EH (cell line): Measurements from ENCODE around the gene PDE6C.
A peak's percentile ranks its signal among the peaks of the same experiment; 100 is the strongest.
"Not testable (repeated sequence)": the region's sequence is repeated elsewhere in the genome, so short reads cannot be mapped to it uniquely, and the experiment has no call there.

Source experiments
- DNase-seq: peaks from one replicate; pipeline ENCODE4 v3.0.0-alpha.2; 2015; ENCODE audit warnings: low read depth

PDE6C gene

DNA sequence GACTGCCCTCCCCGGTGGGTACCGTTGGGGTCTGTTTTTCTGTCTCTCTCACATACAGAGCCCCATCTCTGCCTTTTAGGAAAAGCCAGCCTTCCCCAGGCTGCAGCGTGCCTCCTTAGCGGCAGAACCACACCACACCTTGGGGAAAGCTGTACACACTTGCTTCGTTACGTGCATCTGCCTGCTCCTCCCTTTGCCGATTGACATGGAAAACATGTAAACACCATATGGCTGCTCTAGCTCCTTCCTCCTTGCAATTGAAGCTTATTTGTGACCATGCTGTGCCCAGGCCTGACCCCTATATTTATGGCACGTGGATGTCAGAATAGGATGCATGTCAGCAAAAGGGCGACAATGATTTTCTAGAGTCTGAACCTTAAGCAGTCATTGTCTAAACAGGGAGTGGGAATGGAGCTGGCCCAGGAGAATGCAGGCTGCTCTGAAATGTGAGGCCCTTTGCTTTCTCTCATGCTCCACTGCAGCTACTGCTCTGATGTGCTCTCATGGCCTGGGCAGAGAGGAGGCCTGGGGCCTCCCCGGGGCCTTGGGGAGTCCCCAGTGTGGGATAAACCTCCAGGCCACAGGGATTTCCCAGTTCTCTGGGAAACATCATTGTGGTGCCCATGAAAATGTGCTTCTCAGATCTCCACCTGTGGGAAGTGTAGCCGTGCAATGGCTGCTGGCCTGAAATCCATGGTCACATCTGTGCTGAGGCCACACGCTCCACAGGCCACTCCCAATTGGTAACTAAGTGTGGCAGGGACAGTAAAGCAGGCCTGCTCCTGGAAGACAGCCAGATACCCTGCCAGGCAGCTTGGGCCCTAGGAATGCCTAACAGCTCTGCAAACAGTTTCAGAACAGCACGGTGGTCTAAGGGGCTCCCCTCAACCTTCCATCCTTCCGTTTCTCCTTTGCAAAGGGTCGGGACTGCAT is 18.6 kb downstream of the PDE6C start:
- no peak for DNase-seq

DNA sequence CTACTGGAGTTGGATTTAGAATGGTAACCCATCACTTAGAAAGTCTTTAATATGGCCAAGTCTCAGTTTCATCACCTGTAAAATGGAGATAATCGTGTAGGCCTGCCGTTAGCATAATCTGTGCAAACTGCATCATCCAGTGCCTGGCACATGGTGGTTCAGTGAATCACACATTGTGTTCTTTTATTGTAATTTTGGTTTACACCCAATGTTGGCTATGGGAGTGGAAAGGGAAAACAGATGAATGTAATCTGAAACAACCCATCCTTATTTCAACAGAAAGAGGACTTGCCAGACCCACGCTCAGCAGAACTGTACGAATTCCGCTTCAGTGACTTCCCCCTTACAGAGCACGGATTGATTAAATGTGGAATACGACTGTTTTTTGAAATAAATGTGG is 27.5 kb downstream of the PDE6C start:
- no peak for DNase-seq

DNA sequence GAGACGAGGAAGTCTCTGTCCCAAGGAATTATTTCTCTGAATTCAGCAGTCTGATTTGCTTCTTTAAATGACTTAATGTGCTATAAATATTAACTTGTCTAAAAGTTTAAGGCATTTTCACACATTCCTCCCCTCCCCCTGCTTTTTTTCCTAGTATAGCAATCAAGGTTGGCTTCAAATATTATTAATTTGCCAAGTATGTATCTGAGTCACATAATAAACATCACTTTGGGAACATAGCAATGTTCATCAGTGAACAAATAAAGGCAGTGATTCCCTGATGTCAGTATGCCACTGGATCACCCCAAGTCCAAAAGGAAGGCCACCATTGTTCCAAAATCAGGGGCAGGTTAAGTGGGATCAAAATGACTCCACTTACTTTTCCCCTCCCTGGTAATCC is 40.5 kb downstream of the PDE6C start:
- DNase-seq: peak; percentile 60

DNA sequence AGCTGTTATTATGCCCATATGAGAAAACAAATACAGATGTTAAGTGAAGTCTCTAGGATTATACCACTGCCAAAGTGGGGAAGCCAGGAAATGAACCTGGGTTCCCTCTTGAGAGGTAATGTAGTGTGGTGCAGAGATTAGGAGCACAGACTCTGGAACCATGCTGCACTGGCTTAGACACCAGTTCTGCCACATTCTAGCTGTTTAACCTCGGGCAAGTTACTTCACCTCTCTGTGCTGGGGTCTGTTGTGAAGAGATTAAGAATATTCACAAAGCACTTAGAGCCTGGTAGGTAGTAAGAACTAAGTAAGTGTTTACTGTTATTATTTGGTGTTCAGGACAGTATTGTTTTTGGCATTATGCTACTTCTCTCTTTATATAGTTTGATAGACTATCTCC is 41.9 kb downstream of the PDE6C start:
- no peak for DNase-seq

DNA sequence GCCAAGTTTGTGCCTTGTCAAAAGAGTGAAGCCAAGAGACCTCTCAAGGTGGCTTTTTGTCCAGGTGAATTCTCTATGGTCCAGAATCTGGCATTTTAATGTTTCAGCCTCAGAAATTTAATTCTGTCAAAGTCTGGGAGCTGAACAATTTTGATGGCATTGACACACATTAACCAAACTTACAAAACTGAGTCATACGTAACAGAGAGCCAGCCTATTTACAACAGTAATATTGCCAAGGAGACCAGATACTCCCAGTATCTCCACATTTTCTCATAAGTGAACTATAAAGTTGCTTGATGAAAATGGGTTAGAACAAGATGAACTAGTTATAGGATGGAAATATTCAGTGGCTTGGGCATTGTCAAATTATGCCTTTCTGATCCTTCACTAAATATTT is 43.8 kb downstream of the PDE6C start:
- DNase-seq: no peak

DNA sequence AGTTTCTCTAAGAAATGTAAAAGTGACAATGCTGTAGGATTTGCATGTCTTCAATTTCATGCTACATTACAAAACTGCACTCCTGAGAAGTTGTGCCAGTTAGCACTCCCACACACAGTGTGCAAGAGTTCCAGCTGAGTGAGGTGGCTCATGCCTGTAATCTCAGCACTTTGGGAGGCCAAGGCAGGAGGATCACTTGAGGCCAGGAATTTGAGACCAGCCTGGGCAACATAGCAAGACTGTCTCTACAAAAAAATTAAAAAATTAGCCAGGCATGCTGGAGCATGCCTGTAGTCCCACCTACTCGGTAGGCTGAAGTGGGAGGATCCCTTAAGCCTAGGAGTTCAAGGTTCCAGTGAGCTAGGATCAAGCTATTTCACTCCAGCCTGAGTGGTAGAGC is 45.4 kb downstream of the PDE6C start:
- DNase-seq: no peak

DNA sequence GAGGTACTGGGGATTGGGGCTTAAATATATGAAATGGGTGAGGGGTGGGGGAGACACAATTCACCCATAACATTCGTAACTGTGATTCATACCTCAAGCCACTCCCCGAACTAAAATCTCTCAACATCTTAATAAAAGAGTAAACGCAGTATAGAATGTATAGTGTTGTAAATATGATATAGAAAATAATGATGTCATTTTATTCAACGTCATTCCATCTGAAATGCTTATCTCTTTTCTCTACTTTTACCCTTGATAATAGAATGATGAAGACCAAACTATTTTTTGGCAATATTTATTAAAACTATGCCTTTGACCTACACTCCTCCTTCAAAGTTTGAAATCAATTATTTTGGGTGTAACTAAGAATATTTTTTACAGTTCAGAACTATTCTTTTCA is 53.7 kb downstream of the PDE6C start:
- no peak for DNase-seq

DNA sequence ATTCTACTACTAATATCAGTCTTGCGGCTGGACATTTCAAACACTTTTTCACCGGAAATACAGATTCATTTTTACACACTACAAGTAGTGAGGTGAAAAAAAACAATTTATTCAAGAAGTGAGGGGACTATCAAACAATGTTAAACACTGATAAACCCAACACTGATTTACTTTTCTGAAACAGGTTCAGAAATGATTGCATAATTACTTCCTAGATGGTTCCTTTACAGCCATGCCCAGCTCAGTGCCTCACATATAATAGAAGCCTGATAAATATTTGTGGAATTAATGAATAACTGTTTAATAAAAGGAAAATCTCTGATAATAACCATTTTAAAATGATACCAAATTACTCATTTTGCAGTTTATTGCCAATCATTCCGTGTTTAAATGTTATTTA is 55.5 kb downstream of the PDE6C start:
- DNase-seq: no peak

DNA sequence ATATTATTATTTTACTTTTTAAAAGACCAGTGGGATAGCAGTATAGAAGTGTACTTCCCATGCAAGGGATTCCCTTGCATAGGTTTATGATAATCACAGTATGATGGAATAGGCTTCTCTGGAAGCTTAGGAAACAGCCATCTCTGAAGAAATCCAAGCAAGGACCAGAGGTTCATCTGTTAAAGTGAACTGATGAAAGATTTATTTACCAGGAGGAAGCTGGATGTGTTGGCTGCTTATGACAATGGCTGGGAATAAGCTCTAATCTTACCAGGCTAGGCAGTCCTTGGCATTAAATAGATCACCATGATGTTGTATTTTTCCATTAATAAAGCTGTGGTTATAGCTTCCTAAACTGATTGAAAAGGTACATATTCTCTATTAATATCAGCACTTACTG is 58.0 kb downstream of the PDE6C start:
- DNase-seq: no peak

DNA sequence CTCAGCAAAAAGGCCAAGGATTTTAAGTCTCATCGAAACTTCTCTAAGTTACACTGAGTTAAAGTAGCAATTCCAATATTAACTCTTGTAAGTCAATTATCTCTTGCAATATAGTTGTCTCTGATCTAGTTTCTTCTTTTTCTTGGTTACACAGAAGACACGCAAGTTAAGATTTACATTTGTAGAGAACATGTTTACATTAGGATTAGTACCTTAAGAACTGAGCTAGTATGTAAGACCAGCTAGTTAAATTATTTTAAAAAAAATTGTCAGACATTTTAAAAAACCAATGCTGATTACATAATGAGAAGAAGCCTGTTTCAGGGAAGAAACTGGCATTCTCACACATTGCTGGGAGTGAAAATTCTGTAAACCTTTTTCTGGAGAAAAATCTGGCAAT is 58.7 kb downstream of the PDE6C start:
- no peak for DNase-seq

DNA sequence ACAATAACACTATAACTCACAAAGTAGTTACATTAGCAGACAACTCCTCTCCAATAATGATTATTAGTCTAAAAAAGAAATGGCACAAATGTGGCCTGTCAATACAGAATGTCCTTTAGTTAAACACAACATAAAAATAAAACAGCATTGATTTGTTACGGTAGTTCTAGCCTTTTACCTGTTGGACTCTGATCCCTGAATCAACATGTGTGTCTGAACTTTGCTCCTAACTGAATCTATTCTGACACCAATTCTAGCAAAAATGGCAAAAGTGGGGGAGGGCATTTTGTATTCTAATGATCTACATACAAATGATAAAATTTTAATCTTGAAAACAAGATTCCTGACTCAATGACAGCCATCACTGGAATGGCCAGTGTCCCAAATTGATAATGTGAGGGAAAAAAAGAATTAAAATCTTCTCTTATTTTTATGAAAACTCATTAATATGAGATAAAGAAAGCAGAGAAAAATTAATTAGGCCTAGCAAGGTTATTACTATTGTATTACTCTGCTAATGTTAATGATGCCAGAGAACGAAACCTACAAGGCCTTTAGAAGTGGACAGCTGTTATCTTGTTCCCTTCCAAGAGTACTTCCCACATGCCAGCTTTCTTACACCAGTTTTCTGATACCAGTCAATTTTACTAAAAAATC is 59.8 kb downstream of the PDE6C start:
- no peak for DNase-seq

DNA sequence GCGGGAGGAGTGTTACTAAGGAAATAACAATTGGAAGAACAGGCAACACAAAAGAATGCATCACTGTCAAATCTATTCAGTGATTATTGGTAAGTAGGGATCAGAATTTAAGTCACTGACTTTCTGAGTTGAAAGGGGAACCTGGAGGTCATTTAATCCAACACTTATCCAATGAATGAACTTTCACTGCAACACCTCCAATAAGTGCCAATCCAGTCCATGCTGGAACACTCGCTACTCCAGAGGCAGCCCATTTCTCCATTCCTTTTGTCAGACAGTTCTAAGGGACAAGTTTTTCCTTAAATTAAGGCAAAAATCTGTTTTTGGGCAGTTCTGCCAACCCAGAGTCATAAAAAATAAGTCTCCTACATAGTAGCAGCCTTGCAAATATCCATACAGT is 60.6 kb downstream of the PDE6C start:
- DNase-seq: no peak

DNA sequence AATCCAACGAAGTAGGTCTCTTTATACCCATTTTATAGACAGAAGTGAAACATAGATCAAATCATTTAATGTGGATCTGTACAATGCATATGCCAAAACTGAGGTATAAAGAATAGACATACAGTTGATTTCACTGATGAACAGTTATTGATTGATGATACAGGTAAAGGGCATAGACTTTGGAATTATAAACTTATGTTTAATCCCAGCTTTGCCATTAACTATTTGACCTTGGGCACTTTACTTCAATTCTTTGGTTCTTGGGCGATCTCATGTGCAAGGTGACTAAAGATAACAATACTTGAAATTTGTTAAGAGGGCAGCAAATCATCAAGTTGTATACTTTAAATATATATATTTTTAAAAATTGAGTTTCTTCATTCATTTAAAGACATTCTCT is 61.5 kb downstream of the PDE6C start:
- DNase-seq: no peak

DNA sequence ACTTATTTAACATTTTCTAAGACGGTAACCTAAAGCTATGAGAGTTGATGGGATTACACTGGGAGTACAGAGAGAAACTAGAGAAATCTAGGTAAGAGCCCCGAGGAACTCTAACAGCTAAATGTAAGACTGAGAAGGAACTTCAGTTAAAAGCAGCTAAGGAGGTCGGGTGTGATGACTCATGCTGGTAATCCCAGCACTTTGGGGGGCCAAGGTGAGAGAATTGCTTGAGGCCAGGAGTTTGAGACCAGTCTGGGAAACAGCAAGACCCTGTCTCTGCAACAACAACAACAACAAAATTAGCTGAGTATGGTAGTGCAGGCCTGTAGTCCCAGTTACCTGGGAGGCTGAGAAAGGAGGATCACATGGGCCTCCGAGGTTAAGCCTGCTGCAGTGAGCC is 66.0 kb downstream of the PDE6C start:
- DNase-seq: no peak

DNA sequence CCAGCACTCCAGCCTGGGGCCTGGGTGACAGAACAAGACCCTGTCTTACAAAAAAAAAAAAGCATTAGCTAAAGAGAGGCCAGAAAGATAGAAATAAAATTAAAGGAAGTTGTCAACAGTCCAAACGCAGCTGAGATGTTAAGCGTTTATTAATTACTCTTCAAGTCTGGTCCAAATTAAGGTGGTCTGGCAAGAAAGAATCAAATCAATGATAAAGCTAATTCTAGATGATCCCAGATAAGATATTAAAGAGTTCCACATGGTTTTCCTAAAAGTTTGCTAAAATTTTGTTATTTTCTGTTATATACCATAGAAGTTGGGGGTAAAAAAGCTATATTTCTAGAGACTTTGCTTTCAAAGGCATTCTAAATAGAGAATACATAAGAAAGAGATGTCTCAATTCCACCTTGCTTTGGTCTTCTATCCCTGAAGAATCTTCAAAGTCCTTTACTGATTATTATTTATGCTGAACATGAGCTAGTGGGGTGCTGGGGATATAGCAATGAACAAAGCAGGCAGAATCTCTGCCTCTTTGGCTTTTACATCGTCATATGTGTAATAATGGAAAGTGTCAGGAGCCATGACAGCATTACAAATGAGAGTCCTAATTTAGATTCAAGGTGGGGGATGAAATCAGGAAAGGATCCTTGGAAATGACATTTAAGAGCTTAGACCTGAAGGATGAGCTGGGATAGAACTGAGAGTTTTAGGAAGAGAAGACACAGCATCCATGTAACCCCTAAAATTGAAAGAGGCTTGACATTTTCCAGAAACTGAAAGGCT is 66.7 kb downstream of the PDE6C start:
- no peak for DNase-seq

DNA sequence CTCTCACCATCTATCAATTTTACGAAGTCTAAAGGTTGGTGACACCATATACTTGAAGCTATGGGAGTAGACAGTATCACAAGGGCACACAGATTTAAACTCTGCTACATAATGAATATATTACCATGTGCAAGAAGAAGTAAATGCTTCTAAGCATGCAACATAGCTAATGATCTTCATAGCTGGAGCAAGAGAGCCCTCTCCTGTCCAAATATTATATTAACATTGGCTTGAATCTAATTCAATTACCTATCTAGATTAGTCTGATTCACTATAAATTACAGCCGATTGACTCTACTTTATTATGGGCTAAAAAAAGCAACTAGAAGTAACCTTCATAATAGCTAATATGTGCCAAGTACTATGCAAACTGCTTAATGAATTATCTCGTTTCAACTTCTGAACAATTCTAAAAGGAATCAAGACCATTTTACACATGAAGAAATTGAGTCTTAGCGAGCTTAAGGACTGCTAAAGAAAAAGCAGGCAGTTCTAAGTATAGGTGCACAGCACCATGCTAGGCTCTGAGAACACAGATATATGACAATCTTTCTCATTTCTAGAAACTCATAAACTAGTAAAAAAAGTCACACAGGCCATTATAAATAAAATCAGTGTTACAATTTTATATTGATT is 68.2 kb downstream of the PDE6C start:
- DNase-seq: peak; percentile 56

DNA sequence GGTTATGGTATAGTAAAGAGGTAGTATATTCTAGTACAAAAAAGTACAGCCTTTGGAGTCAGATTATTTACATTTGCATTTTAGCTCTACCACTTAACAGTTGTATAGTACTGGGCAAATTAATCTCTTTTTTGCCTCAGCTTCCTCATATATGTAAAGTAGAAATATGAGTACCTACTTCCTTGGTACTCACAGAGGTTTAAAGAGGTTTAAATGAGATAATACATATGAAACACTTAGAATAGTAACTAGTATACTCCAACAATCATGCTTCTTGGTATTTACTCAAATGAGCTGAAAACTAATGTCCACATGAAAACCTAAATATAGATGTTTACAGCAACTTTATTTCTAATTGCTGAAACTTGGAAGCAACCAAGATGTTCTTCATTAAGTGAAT is 75.4 kb downstream of the PDE6C start:
- no peak for DNase-seq

DNA sequence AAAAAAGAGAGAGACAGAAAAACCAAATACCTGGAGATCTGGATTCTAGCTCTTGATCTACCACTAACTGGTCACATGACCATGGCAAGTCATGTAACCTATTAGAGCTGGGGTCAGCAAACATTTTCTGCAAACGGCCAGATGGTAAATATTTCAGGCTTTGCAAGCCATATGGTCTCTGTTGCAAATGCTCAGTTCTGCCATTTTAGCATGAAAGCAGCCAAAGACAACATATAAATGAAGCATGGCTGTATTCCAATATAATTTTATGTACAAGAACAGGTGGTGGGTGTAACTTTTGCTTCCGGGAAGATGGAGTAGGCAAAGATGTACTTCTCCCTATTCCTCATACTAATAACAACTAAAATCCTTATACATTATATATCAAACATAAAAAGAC is 83.4 kb downstream of the PDE6C start:
- no peak for DNase-seq

DNA sequence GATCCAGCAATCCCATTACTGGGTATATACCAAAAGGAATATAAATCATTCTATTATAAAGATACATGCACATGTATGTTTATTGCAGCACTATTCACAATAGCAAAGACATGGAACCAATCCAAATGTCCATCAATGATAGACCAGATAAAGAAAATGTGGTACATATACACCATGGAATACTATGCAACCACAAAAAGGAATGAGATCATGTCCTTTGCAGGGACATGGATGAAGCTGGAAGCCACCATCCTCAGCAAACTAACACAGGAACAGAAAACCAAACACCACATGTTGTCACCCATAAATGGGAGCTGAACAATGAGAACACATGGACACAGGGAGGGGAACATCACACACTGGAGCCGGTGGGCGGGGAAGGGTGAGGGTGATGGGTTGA is 84.2 kb downstream of the PDE6C start:
- not testable (repeated sequence) for DNase-seq

DNA sequence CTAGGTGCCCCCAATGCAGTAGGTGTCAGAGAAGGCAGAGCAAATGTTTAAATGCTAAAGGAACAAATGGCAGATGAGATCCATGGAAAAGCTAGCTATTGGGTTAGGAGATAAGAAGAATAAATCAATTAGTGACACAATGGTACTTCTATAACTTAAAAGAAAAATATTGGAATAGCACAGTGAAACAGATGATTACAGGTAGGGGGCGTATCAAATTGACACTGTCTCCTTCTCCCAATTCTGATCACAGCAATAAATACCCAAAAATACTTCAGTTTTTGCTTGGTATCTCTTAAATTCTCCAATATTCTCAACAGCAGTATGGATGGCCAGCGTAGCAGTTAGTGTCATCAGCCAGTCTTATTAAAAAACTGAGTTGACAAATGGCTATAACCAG is 84.9 kb downstream of the PDE6C start:
- DNase-seq: no peak

DNA sequence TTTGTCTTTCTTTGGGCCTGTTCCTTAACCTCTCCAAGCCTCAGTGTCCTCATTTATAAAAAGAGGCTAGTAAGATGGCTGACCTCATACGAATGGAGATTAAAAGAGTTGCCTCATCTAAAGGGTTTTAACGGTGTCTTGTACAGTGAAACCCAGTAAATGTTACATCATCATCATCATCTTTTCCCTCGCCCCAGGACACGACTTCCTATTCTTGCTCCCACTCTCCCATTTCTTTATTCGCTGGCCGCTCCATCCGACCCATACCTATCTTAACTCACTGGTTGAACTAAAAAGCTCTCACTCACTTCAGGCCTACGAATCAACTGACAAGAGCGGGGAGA is 89.5 kb downstream of the PDE6C start:
- peak; percentile 63 for DNase-seq

DNA sequence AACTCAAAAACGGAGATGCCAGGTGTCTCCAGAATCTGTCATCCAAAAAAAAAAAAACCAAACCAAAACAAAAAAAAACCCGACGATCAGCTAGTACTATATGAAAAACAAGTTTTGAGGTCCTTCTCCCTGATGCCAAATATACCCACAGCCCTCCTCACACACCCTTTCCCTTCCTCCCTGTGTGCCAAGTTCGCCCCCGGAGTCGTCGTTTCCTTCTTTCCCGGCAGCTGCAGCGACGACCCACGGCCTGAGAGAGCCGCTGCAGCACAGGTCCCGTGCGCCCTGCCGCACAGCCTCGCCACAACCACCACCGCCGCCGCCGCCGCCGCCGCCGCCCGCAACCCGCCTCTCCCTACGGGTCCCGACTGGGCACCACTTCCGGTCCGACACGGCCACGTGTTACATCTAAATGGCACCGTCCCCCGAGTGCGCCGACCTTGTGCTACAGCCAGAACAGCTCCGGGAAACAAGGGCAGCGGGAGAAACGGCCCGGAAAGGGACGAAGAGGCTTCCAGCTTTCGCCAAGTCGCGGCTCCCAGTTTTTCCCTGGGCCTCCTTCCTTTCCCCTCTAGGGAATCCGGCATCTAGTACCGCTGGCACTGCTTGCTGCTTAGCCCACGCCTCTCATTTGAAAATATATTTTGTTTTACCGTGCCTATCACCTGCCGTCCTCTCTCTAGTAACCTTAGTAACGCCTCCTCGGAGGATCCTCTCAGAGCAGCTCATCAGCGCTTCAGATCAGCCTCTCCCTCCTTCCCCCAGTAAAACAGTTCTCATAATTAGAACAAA is 90.1 kb downstream of the PDE6C start, which contains the start of gene FRA10AC1:
TSS of gene FRA10AC1 (minus strand) at position 383 of the 792 bp plus-strand sequence. CDS start 2,486 bp downstream, outside the sequence.
- DNase-seq: peak; percentile 91
